ENCODE results near the gene SPDYE9.
"Not testable (repeated sequence)": the region's sequence is repeated elsewhere in the genome, so short reads cannot be mapped to it uniquely, and the experiment has no call there.

SPDYE9 gene

GRCh38 chr7:73085938-73086337 is at the start of gene SPDYE9:
Gene SPDYE9, minus strand, starts transcription at chr7:73086038. Its CDS starts 1,800 bp downstream, at chr7:73084238.
- in situ Hi-C loops (cut with MboI; ENCODE audit: low sequenced_read_pairs): not testable (repeated sequence)

- in situ Hi-C loops (cut with MboI; ENCODE audit: low sequenced_read_pairs): not testable (repeated sequence)
Observed at GRCh38 chr7:73134866-73135265, 49.0 kb upstream of the SPDYE9 start.

- in situ Hi-C loops (cut with MboI; ENCODE audit: low sequenced_read_pairs): not testable (repeated sequence)
Observed at GRCh38 chr7:73132651-73133217, 46.9 kb upstream of the SPDYE9 start.

- in situ Hi-C loops (cut with MboI; ENCODE audit: low sequenced_read_pairs): not testable (repeated sequence)
Observed at GRCh38 chr7:73130612-73131011, 44.8 kb upstream of the SPDYE9 start.

GRCh38 chr7:73124126-73124525 is 38.3 kb upstream of the SPDYE9 start:
- in situ Hi-C loops (cut with MboI; ENCODE audit: low sequenced_read_pairs): not testable (repeated sequence)

GRCh38 chr7:73122778-73123447 is 37.1 kb upstream of the SPDYE9 start:
- in situ Hi-C loops (cut with MboI; ENCODE audit: low sequenced_read_pairs): not testable (repeated sequence)

- in situ Hi-C loops (cut with MboI; ENCODE audit: low sequenced_read_pairs): not testable (repeated sequence)
Observed at GRCh38 chr7:73118155-73118554, 32.3 kb upstream of the SPDYE9 start.

GRCh38 chr7:73057811-73058210 is 28.0 kb downstream of the SPDYE9 start, which contains the start of gene SPDYE11:
Gene SPDYE11, minus strand, starts transcription at chr7:73057911. Its CDS starts 1,800 bp downstream, at chr7:73056111.
- in situ Hi-C loops (cut with MboI; ENCODE audit: low sequenced_read_pairs): not testable (repeated sequence)

GRCh38 chr7:73029666-73030065 is 56.2 kb downstream of the SPDYE9 start, which contains the start of gene SPDYE8:
Gene SPDYE8, minus strand, starts transcription at chr7:73029766. Its CDS starts 1,800 bp downstream, at chr7:73027966.
- in situ Hi-C loops (cut with MboI; ENCODE audit: low sequenced_read_pairs): not testable (repeated sequence)
